KOPT-K1 (cell line): ENCODE results near the gene TANGO6.

ENCODE experiments used
- H3K27ac ChIP-seq: fragments of 200-600 bp; sonication (generic); 2 replicates; pipeline ENCODE4 v1.5.1; 2016; ENCODE audit warnings: antibody characterized with exemption, mild to moderate bottlenecking, low read depth, low read length; ENCODE audit not compliant: poor library complexity, severe bottlenecking
- H3K36me3 ChIP-seq: fragments of 200-600 bp; sonication (generic); 2 replicates; pipeline ENCODE4 v1.5.1; 2017; ENCODE audit warnings: antibody characterized with exemption, mild to moderate bottlenecking, low read length, moderate library complexity; ENCODE audit not compliant: insufficient read depth
- H3K9me3 ChIP-seq: fragments of 200-600 bp; sonication (generic); 2 replicates; pipeline ENCODE4 v1.5.1; 2017; ENCODE audit warnings: antibody characterized with exemption, low read length, mild to moderate bottlenecking; ENCODE audit not compliant: insufficient read depth, poor library complexity, severe bottlenecking

Gene TANGO6

GRCh38 chr16:69107316-69107962, 264.1 kb downstream of the TANGO6 start:
- no peak overlapping the region for H3K27ac ChIP-seq
- peaks cover 8% of the 10 kb centered on the region for H3K36me3 ChIP-seq
- no peaks in the 10 kb centered on the region for H3K9me3 ChIP-seq

GRCh38 chr16:69108064-69108904, 265.0 kb downstream of the TANGO6 start:
- no peaks in the 10 kb centered on the region for H3K9me3 ChIP-seq
- peaks cover 11% of the 10 kb centered on the region for H3K36me3 ChIP-seq
- no peak overlapping the region for H3K27ac ChIP-seq

GRCh38 chr16:69108905-69109252, 265.5 kb downstream of the TANGO6 start:
- H3K9me3 ChIP-seq: no peaks in the 10 kb centered on the region
- H3K27ac ChIP-seq: no peak overlapping the region
- peaks cover 17% of the 10 kb centered on the region for H3K36me3 ChIP-seq

GRCh38 chr16:69109486-69110270, 266.3 kb downstream of the TANGO6 start:
- Histone ChIP-seq H3K27ac (no peak overlapping the region), H3K36me3 (peaks cover 25% of the 10 kb centered on the region), H3K9me3 (no peaks in the 10 kb centered on the region)

GRCh38 chr16:69110406-69110805, 267.1 kb downstream of the TANGO6 start:
- Histone ChIP-seq H3K36me3 (peaks cover 32% of the 10 kb centered on the region), H3K9me3 (no peaks in the 10 kb centered on the region)

GRCh38 chr16:69111216-69111875, 268.0 kb downstream of the TANGO6 start:
- H3K27ac ChIP-seq: no peak overlapping the region
- no peaks in the 10 kb centered on the region for H3K9me3 ChIP-seq
- H3K36me3 ChIP-seq: peaks cover 37% of the 10 kb centered on the region

More at GRCh38 chr16:69110406-69110805, 267.1 kb downstream of the TANGO6 start:
- no peak overlapping the region for H3K27ac ChIP-seq

- H3K36me3 ChIP-seq: peaks cover 42% of the 10 kb centered on the region
- H3K9me3 ChIP-seq: no peaks in the 10 kb centered on the region
- no peak overlapping the region for H3K27ac ChIP-seq
Observed at GRCh38 chr16:69111876-69112230, 268.5 kb downstream of the TANGO6 start.

GRCh38 chr16:69112285-69113129, 269.2 kb downstream of the TANGO6 start:
- no peaks in the 10 kb centered on the region for H3K9me3 ChIP-seq
- H3K27ac ChIP-seq: no peak overlapping the region
- H3K36me3 ChIP-seq: peaks cover 48% of the 10 kb centered on the region

- Histone ChIP-seq H3K9me3 (no peaks in the 10 kb centered on the region), H3K36me3 (peaks cover 55% of the 10 kb centered on the region), H3K27ac (no peak overlapping the region)
Observed at GRCh38 chr16:69113216-69113615, 269.9 kb downstream of the TANGO6 start.

GRCh38 chr16:69114346-69114975, 271.1 kb downstream of the TANGO6 start:
- Histone ChIP-seq H3K9me3 (no peaks in the 10 kb centered on the region), H3K36me3 (peaks cover 68% of the 10 kb centered on the region), H3K27ac (no peak overlapping the region)

- peaks cover 73% of the 10 kb centered on the region for H3K36me3 ChIP-seq
- H3K9me3 ChIP-seq: no peaks in the 10 kb centered on the region
- no peak overlapping the region for H3K27ac ChIP-seq
Observed at GRCh38 chr16:69114976-69115355, 271.6 kb downstream of the TANGO6 start.

GRCh38 chr16:69115361-69115760, 272.0 kb downstream of the TANGO6 start:
- Histone ChIP-seq H3K27ac (no peak overlapping the region), H3K9me3 (no peaks in the 10 kb centered on the region), H3K36me3 (peaks cover 77% of the 10 kb centered on the region)

GRCh38 chr16:69115837-69116236, 272.5 kb downstream of the TANGO6 start:
- Histone ChIP-seq H3K27ac (no peak overlapping the region), H3K36me3 (peaks cover 78% of the 10 kb centered on the region), H3K9me3 (no peaks in the 10 kb centered on the region)
